Thyroid gland (tissue), 4 donors: ENCODE data around the gene CALD1.

Source experiments
- POLR2A ChIP-seq, 2 donors: fragments of 450-650 bp; IDR thresholded peaks; one replicate each; pipeline ENCODE4 v1.6.1; 2017; ENCODE audit warnings: antibody characterized with exemption in 2 of 2, mild to moderate bottlenecking in 2 of 2, moderate library complexity in 1 of 2
- TF ChIP-seq, protein P1 (sequence below), 6 experiments: fragments of 200-600 bp in 3 of 6; fragments of 450-650 bp in 3 of 6; sonication (generic) in 3 of 6; IDR thresholded peaks; one replicate each; pipeline ENCODE4 v1.5.1; 2016 to 2019; ENCODE audit warnings: antibody characterized with exemption in 6 of 6, mild to moderate bottlenecking in 2 of 6, inconsistent platforms in 1 of 6, moderate library complexity in 1 of 6

DNA sequence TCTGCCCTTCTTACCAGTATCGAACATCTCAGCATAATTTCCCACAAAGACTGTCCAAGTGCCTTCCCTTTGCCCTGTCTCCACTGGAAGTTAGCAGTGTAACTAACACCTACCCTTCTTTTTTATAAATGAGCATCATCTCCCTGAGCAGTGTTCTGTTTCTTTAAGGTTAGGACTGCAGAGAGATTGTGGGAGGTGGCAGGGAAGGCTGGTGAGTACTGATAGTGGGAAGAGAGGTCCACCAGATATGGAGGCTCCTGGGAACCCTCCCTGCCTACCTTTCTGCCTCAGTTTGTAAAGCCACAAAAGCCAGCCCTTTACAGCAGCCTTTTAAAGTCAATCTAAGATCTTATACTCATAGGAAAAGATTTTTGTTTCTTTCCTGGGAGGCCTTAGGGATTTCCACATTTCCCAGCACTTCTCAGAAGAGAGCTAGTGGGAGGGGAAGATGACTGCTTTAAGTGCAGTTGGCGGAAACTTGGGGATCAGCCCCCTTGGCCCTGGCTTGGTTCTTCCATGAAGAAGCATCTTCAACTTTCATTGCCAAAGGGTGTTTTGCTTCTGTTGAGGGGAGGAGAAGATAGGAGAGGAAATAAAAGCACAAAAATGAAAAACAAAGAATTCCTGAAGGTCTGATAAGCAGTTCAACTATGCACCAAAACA is 36.6 kb upstream of the CALD1 start:
- TF ChIP-seq, protein P1, sequence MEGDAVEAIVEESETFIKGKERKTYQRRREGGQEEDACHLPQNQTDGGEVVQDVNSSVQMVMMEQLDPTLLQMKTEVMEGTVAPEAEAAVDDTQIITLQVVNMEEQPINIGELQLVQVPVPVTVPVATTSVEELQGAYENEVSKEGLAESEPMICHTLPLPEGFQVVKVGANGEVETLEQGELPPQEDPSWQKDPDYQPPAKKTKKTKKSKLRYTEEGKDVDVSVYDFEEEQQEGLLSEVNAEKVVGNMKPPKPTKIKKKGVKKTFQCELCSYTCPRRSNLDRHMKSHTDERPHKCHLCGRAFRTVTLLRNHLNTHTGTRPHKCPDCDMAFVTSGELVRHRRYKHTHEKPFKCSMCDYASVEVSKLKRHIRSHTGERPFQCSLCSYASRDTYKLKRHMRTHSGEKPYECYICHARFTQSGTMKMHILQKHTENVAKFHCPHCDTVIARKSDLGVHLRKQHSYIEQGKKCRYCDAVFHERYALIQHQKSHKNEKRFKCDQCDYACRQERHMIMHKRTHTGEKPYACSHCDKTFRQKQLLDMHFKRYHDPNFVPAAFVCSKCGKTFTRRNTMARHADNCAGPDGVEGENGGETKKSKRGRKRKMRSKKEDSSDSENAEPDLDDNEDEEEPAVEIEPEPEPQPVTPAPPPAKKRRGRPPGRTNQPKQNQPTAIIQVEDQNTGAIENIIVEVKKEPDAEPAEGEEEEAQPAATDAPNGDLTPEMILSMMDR (IDR thresholded peaks at IDR 0.05): no peak
- TF ChIP-seq POLR2A (IDR thresholded peaks at IDR 0.05): no peak
